GM21619 (cell line): ENCODE measurements around the gene PCDHA5.
"Not testable (repeated sequence)": the region's sequence is repeated elsewhere in the genome, so short reads cannot be mapped to it uniquely, and the experiment has no call there.

ENCODE experiments used
- ATAC-seq: cut with Tn5 transposase; IDR thresholded peaks from one replicate; pipeline ENCODE4 v1.9.1; 2021; ENCODE audit not compliant: unreplicated experiment

The PCDHA5 gene

GRCh38 chr5:140821375-140822280, at the start of gene PCDHA5:
TSS of gene PCDHA5 (plus strand) at chr5:140821613.
- no peak for ATAC-seq

- no peak for ATAC-seq
Observed at GRCh38 chr5:140780512-140780911, 40.9 kb upstream of the PCDHA5 start.

GRCh38 chr5:140785905-140786686, 35.3 kb upstream of the PCDHA5 start, which contains the start of gene PCDHA1:
TSS of gene PCDHA1 (plus strand) at chr5:140786140.
- no peak for ATAC-seq

GRCh38 chr5:140787422-140787821, 34.0 kb upstream of the PCDHA5 start:
- not testable (repeated sequence) for ATAC-seq

GRCh38 chr5:140787849-140788504, 33.4 kb upstream of the PCDHA5 start:
- not testable (repeated sequence) for ATAC-seq

GRCh38 chr5:140791089-140791488, 30.3 kb upstream of the PCDHA5 start:
- no peak for ATAC-seq

- no peak for ATAC-seq
Observed at GRCh38 chr5:140794595-140795258, 26.7 kb upstream of the PCDHA5 start, which contains the start of gene PCDHA2. TSS of gene PCDHA2 (plus strand) at chr5:140794852.

- no peak for ATAC-seq
Observed at GRCh38 chr5:140795259-140795641, 26.2 kb upstream of the PCDHA5 start.

GRCh38 chr5:140796072-140796717, 25.2 kb upstream of the PCDHA5 start:
- ATAC-seq, result not testable (repeated sequence)

GRCh38 chr5:140796718-140797095, 24.7 kb upstream of the PCDHA5 start:
- no peak for ATAC-seq

GRCh38 chr5:140800816-140801493, 20.5 kb upstream of the PCDHA5 start, which contains the start of gene PCDHA3:
TSS of gene PCDHA3 (plus strand) at chr5:140801057.
- no peak for ATAC-seq

- ATAC-seq, result no peak
Observed at GRCh38 chr5:140801494-140801841, 19.9 kb upstream of the PCDHA5 start.

- not testable (repeated sequence) for ATAC-seq
Observed at GRCh38 chr5:140802381-140802780, 19.0 kb upstream of the PCDHA5 start.

GRCh38 chr5:140802781-140803271, 18.6 kb upstream of the PCDHA5 start:
- ATAC-seq, result no peak

GRCh38 chr5:140806834-140807775, 14.3 kb upstream of the PCDHA5 start, which contains the start of gene PCDHA4:
TSS of gene PCDHA4 (plus strand) at chr5:140807068.
- ATAC-seq, result no peak

GRCh38 chr5:140808241-140808888, 13.0 kb upstream of the PCDHA5 start:
- ATAC-seq, result not testable (repeated sequence)

GRCh38 chr5:140808889-140809291, 12.5 kb upstream of the PCDHA5 start:
- ATAC-seq, result no peak

- no peak for ATAC-seq
Observed at GRCh38 chr5:140822281-140822629, 842 bp downstream of the PCDHA5 start.
